HG02981 (cell line): ENCODE data around the gene CSTF1.

Experiments
- ATAC-seq: cut with Tn5 transposase; IDR thresholded peaks from one replicate; pipeline ENCODE4 v1.9.1; 2021; ENCODE audit warnings: mild to moderate bottlenecking, moderate library complexity; ENCODE audit not compliant: unreplicated experiment

The CSTF1 gene

DNA sequence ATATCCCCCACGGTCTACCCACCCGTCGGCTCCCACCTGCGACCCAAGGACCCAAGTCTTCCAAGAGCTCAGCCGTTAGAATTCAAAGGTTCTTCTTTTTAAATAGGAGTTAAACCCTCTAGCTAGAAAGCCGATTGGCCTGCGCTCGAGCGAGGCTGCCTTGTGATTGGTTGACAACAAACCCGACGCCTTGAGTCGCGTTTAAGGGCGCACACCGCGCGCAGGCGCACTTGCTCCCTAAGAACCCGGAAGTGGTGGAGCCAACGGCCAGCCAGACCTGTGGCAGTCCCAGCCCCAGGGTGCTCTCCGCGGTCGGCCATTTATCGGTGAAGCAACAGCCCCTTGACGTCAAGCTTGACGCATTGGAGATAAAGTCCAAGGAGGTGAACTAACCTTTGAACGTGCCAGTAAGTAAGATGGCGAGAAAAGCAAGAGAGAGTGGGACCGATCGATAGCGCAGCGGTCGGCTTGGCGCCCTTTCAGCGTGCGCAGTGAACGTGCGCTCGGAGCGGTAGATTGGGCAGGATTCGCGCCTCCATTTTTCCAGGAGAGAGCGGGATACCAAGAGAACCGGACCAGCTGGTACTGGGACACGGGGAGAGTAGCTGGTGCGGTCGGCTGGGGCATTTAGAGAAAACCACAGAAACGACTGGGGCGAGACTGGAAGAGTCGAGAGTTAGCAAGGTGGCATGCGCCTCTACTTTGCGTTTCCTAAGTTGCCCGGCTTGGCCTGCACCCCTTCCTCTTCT lies at the start of gene CSTF1, which contains the start of gene AURKA:
TSS of gene CSTF1 (plus strand) at position 514 of the 749 bp plus-strand sequence. CDS start 2,908 bp downstream, outside the sequence.
TSS of gene AURKA (minus strand) at position 84 of the 749 bp plus-strand sequence. CDS start 4,018 bp downstream, outside the sequence.
- peak; percentile 96 for ATAC-seq

DNA sequence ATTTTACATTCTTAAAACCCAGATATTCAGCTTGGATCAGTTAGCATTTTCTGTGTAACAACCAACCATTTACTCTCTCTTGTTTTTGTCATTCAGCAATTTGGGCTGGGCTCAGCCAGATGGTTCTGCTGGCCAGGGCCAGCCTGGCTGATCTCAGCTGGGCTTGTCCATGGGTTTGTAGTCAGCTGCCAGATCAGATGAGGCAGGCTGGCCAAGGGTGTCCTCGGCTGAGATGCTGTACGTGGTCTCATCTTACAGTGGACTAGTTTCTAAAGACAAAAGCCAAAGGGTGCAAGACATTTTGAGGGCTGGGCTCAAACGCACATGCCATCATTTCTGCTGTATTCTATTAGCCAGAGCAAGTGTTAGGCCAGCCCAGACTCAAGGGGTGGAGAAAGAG lies 49.7 kb upstream of the CSTF1 start:
- no peak for ATAC-seq

DNA sequence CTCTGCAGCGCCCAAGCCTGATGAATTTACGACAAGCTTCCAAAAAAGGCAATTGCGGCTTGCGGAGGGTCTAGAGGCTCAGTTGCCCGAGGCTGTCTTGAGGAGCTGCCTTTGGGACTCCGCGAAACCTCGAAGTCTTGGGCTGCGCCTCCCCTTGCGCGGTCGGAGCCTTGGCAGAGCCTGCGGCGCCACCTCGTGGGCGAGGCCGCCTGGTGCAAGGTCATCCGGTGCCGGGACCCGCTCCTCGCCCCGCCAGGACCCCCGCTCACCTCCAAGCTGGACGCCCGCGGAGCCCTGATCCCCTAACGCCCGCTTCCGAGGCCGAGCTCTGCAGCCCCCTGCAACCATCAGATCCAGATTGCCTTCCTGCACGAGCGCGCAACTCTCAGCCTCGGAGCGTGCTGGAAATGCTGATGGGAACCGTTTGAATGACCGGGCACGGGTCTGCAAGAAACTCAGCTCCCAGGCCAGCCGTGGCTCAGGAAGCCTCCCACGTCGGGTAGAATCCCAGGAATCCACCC lies 48.5 kb upstream of the CSTF1 start:
- ATAC-seq: peak; percentile 74

DNA sequence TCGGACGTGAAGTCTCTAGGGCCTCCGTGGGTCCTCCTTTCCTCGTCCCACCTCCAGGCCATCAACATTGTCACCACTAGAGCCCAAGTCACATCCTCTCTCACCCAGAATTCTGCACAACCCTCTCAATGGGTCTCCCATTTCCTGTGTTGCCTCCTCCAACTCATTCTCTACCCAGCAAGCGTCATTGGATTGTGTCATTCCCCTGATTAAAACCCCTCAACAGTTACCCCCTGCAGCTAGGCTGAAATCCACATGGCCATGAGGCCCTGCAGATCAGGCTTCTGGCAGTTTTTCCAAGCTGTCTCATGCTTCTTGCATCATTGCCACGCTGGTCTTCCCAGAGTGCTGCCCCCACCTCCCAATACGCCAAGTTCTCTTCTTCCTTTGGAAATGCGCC lies 46.5 kb upstream of the CSTF1 start:
- ATAC-seq: no peak

DNA sequence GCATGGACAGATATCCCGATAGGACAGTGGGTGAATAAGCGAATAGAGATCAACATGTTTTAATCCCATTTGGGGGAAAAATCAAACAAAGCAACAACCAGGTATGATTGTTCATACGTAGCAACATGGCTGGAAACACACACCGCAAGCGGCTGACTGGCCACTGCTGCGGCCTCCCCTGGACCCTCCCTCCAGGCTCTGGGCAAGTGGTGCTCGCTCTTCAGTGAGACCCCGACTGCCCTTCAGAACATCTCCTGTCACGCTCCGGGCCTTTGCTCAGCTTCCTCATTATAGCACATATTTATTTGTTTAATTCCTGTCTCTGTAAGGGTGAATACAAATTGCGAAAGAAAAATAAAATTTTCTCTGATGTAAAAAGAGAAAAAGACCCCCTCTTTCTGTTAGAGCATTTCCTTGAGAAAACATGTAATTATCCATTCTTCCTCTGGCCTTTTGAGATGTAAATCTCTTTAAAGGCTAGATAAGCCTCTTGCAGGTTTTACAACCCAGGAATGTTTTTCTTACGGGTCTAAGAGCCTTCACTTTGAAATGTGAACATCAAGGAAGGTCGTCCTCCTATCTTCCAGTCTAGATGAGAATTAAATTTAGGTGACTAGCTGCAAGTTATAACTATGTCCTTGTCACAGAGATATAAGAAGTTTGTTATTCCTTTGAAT lies 44.7 kb upstream of the CSTF1 start:
- ATAC-seq: no peak

DNA sequence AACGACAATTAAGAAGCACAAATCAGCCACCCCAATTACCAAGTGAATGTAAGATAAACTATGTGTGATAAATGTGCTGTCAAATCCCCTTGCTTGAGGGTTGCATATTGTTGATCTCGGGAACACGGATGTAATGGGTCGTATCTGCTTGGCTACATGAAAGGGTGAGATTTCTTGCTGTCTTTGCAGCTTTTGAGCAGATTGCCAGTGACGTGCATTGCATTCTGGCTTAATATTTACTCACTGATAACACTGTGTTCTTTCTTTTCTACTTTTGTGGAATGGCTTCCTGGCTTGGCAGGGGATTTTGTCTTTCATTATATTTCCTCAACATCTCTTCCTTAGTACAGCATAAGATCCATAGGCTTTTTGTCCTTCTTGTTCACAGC lies 44.1 kb upstream of the CSTF1 start:
- ATAC-seq: no peak

DNA sequence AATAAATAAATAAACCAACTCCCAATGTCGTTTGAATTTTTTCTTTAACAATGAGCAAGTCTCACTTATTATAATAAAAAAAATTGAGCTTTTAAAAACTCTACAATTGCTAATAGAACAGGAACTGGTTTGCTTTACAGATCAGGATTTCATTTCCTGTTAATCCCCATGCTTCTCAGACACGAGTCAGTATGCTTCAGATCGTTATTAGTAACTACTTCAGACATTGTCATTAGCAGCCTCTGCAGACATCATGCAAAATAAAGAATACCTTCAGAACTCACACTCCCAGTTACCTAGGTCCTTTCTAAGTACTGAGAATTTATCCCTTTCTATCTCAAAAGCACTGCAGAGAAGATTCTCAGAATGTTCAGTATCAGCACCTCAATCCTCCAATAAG lies 43.7 kb upstream of the CSTF1 start:
- no peak for ATAC-seq

DNA sequence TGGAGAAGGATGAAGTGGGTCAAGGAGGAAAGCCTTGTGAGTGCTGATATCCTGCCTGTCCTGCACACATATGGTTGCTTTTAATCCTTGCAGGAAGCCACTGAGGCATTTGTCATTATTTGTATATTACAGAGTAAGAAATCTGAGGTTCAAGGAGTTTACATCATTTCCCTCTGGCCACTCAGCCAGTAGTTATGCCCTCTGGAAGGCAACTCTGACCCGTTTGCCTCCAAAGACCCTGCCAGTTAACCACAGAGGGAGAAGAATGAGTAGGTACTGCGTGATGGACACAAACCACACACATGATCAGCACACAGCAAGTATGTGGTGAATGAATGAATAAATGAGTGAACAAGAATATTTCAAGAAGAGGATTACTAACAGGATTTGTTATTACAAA lies 41.6 kb upstream of the CSTF1 start:
- no peak for ATAC-seq

DNA sequence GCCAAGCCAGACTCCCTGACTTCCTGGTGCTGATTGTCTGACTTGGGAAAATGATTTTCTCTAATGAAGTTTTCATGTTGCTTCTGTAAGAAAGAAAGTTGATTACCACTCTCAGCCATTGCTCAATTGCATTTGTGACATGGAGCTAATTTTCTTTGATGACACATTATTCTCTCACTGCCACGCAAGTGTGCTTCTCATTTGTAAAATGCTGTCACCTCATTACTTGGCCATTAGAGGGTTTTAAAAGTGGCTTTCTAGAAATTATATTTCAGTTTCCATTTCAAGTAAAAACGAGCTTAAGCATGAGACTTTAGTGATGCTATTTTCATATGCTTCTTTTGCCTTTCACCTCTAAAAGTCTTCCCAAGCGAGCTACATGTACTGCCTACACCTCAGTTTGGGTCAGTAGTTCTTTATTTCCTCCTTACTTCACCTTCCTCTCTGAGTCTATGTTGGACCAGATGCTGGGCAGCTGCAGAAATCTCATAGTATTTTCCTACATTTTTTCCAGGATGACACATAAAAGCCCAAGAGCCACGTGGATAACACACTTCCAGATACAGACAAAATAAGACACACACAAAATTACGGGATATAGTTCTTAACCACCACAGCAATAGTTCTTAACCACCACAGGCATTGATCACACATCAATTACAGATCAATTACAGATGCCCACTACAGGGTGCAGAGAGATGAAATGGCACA lies 39.9 kb upstream of the CSTF1 start:
- ATAC-seq: no peak

DNA sequence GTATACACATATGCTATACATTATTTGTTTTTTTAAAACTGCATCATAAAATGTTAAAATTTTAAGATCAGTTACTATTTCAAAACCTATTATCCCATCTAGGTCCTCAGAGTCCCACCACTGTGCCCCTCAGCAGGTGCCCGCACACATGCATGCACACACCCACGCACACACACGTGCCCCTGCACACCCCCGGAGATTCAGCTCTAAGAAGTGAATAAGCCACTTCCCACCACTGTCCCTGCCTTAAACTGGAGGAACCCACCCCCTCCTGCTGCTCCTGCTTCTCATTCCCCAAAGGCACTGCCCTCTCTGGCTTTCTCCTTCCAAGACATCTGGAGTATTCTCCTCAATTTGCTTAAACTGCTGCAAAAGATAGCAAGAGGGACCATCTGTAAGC lies 39.1 kb upstream of the CSTF1 start:
- no peak for ATAC-seq

DNA sequence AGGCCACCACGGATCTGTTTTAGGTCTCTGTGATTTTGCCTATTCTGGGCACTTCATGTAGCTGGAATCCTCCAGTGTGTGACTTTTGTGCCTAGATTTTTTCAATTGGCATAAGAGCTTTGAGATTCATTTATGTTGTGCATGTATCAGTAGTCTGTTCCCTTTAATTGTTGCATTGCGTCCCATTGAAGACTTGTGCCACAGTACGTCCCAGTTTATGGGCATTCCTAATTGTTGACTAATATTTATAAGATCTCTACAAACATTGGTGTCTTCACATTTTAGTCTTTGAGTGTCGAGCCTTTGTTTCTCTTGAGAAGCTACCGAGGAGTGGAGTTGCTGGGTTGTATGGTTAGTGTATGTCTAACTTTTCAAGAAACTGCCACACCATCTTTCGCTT lies 34.4 kb upstream of the CSTF1 start:
- no peak for ATAC-seq

DNA sequence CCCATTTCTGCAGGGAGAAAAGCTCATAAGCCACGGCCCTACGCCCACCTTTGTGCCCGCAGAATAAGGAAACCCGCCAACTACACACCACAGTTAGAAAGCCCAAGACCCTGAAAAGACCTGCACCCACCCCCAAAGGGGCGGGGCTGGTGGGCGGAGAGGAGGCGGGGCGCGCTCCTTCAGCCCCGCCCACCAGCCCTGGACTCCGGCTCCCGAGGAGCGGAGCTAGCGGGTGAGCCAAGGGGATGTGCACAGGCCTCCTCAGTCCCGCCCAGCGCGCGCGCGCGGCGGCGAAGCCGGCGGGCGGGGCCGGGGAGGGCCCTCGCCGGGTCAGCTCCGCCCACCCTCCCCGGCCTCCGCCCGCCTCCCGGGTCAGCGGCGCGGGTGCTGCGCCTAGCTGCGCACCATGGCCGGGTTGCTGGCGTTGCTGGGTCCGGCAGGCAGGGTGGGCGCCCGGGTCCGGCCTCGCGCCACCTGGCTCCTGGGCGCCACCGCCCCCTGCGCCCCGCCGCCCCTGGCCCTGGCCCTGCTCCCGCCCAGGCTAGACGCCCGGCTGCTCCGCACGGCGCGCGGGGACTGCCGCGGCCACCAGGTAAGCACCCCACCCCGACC lies 33.7 kb upstream of the CSTF1 start, which contains the start of gene FAM210B:
TSS of gene FAM210B (plus strand) at position 375 of the 612 bp plus-strand sequence. CDS start at position 407, 32 bp downstream.
- peak; percentile 99 for ATAC-seq

DNA sequence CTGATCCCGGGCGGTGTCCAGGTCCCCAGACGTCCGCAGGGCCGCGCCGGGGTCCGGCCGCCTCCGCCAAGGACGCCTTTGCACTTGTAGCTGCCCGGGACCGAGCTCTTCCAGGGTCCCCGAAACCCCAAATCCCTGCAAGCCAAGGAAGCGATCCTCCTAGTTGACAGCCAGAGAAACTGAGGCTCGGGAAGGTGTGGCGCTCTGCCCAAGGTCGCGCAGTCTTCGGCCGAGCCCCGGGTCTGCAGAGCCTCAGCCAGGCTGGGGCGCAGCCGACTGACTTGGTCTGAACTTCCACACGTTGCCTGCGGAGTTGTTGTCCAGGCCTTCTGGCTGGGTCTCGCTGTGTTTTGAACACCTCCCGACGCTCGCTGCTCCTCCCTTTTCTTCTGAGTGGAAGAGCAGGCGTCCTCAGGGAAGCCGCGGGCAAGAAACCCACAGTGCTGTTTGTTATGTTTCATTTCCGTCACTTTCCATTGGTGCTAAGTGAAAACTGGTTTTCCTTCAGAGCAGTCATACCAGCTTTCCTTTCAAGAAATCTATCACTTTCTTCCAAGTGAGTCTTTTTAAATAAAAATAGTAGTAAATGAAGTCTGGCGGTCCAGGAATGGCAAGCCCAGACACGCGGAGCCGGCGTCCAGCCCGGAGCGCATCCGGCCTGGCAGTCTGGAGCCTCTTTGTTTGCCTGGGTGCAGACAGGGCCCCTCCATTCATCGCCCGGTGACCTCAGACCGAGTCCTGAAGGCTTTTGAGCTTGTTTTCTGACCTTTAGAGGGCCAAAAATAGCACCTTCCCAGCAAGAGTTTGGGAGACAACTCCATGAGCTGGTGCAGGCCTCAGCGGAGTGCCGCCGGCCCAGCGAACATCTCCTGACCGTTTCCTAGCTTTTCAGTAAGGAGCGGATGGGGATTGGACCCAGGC lies 33.0 kb upstream of the CSTF1 start:
- peak; percentile 25 for ATAC-seq

DNA sequence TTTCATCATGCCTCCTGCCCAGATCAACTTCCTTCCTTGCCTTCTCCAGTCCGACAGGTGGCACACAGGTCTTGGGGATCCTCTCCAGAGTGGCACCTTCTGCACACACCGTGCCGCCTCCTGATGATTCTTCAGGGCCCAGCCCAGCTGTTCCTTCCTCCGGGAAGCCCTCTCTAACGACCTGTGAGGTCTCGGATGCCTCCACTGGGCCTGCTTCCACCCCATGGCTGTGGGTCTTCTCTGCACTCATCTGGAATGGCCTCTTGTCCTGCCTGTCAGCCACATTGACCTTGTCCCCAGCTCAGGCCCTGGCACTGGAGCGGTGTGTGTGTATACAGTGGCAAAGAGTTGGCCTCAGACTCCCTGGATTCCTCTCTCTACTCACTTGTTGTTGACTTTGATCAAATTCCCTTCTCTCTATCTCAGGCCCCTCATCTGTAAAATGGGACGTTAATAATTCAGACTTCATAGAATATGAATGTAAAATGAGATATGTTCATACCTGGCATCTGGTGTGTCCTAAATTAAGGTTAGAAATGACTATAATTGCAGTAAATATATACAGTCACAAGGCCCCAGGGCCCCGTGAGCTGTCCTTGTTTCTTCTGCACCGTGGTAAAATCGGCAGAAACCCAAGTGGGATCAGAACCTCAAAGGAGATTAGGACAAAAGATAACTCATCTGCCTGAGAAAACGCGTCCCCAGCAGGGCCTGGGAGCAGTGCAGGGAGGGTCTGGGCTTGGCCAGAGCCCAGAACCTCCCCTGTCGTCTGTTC lies 32.1 kb upstream of the CSTF1 start:
- no peak for ATAC-seq

DNA sequence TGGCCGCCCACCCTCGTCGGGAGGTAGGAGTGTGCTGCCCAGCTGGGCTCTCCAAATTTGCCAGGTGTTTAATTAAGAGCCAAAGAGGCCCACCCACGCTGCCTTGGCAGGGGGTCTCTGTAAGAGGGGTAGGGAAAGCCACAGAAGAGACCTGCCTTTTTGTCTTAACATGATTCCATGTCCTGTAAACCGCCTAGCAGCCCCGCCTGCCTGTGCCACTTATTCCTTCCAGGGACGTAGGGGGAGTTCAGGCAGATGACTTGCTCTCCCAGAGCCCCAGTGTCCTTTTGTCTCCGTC lies 31.6 kb upstream of the CSTF1 start:
- ATAC-seq: no peak

DNA sequence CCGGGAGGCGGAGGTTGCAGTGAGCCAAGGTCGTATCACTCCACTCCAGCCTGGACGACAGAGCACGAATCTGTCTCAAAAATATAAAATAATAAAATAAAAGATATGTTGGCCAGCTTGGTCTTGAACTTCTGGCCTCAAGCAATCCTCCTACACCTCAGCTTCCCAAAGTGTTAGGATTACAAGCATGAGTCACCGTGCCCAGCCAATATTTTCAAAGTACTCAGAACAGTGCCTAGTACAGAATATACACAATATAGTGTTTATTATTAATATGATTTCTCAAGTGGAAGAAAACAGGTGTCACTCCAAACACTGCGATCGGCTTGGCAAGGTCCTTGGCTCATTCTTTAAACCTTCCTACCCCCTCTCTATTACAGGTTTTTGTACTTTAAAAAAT lies 30.5 kb upstream of the CSTF1 start:
- ATAC-seq: no peak

DNA sequence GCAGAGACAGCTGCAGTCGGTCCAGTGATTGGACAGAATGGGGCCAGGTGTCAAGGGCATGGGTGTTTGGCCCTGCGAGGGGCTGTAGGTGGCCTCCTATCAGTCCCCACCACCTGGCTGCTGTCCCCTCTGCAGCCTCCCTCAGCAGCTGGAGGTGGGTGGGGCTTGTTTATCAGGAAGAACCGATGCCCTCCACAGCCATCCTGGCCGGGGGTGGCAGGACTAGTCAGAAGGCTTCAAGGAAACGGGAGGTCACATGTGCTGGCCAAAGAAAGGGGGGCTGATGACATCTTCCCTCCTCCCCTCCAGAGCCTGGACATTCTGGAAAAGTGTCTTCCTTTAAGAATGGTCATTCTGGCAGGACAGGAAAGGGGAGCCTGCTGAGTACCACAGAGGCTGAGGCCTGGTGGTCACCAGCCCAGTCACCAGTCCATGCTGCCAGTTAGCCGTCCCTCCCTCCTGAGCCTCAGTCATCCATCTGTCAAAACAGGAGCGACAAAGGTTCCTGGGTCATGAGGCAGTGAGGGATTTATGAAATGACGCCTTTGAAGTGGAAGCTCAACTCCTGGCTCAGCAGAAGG lies 29.5 kb upstream of the CSTF1 start:
- ATAC-seq: no peak

DNA sequence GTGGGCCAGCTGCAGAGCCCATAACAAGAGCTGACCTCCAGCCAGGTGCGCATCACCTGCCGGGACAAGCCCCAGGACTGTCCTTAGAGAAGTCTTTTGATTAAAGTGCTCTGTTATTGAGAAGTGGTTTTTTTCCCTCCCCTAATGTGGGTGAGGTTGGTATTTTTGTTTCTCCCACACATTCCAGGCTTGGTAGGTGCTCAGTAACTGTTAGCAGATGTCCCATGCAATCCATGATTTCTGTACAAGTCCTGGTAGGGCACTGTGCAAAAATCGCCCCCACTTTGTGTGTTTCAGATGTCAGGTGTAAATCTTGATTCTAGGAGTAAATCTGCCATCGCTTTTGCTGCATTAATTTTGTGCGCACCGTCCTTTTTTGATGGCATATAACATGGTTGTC lies 29.0 kb upstream of the CSTF1 start:
- no peak for ATAC-seq
